Glomerular visceral epithelial cell (primary cell): ENCODE data around the gene TMED8.

Source experiments
- DNase-seq: peaks from one replicate; pipeline ENCODE4 v3.0.0-alpha.2; 2016; ENCODE audit errors: extremely low spot score

Gene TMED8

GRCh38 chr14:77296906-77297305 lies 80.0 kb downstream of the TMED8 start:
- DNase-seq: no peak

- no peak for DNase-seq
These were observed 80.7 kb downstream of the TMED8 start for GRCh38 chr14:77296155-77296554.

GRCh38 chr14:77290705-77291104 lies 86.2 kb downstream of the TMED8 start:
- peak; percentile 26 for DNase-seq

GRCh38 chr14:77286576-77286975 lies 90.3 kb downstream of the TMED8 start:
- no peak for DNase-seq
